Epithelial cell of proximal tubule (primary cell): ENCODE results near the gene MYO10. TPM values are rescaled to one million over a fixed set of nuclear protein-coding genes. Genes with fewer than 3 reads are reported as not detected.
"Not testable (repeated sequence)": the region's sequence is repeated elsewhere in the genome, so short reads cannot be mapped to it uniquely, and the experiment has no call there.

Source experiments
- DNase-seq: peaks from one replicate; pipeline ENCODE4 v3.0.0-alpha.2; 2011; ENCODE audit warnings: low read depth
- H3K4me3 ChIP-seq: 2 replicates; pipeline ENCODE4 v1.5.1; 2011; ENCODE audit warnings: low read depth, mild to moderate bottlenecking, low read length
- total RNA-seq: library from RNA; depleted of rRNA; stranded (reverse); fragments of >200 nt; gene quantifications from 2 replicates; pipeline ENCODE4 v1.2.3, GENCODE V29; 2015
- TF ChIP-seq, protein P1 (sequence below): conservative IDR thresholded peaks from 2 replicates; pipeline ENCODE4 v1.5.1; 2012; ENCODE audit warnings: low read depth, mild to moderate bottlenecking, low read length

MYO10 gene
- total RNA-seq, 1 donor from 2014 or later, result 31.5 TPM

DNA sequence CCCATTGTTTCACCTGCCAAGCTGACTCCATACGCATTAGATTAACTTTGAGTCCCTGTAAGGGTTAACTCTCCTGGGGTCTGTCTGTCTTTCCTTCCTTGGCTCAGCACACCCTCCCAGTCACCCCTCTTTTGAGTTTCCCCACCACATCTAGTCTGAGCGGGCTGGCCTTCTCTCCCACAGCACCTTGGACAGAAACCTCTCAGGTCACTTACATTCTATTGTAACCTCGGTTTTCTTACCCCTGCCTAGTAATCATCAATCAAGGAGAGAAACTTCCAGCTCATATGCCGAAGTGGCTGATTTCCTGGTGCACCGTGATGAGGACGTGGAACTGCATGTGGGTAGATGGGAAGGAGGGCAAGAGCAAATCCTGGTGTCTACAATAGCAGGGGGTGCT is 102.1 kb downstream of the MYO10 start:
- no peak for DNase-seq
- TF ChIP-seq, protein P1, sequence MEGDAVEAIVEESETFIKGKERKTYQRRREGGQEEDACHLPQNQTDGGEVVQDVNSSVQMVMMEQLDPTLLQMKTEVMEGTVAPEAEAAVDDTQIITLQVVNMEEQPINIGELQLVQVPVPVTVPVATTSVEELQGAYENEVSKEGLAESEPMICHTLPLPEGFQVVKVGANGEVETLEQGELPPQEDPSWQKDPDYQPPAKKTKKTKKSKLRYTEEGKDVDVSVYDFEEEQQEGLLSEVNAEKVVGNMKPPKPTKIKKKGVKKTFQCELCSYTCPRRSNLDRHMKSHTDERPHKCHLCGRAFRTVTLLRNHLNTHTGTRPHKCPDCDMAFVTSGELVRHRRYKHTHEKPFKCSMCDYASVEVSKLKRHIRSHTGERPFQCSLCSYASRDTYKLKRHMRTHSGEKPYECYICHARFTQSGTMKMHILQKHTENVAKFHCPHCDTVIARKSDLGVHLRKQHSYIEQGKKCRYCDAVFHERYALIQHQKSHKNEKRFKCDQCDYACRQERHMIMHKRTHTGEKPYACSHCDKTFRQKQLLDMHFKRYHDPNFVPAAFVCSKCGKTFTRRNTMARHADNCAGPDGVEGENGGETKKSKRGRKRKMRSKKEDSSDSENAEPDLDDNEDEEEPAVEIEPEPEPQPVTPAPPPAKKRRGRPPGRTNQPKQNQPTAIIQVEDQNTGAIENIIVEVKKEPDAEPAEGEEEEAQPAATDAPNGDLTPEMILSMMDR, result no peak
- no peak overlapping the region for H3K4me3 ChIP-seq

DNA sequence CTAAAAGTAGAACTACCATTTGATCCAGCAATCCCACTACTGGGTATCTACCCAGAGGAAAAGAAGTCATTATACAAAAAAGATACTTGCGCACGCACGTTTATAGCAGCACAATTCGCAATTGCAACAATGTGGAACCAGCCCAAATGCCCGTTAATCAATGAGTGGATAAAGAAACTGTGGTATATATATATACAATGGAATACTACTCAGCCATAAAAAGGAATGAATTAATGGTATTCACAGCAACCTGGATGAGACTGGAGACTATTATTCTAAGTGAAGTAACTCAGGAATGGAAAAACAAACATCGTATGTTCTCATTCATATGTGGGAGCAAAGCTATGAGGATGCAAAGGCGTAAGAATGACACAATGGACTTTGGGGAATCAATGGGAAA is 104.8 kb downstream of the MYO10 start:
- H3K4me3 ChIP-seq, result not testable (repeated sequence)

DNA sequence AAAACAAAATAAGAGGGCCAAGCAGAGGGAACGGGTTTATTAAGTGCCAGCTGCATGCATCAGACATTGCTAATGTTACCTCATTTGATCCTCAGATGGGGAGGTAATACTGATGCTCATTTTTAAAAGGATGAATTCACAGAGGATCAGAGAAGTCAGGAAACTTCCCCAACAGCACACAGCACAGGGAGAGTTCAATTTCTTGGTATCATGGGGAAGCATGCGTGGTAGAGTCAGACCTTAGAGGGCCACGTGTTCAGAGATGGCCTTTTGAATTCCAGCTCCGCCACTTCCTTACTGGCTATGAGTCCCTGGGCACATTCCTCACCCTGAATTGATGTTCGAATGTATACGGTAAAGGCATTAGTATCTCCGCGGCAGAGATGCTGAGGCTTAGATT is 108.3 kb downstream of the MYO10 start:
- no peak overlapping the region for H3K4me3 ChIP-seq
- TF ChIP-seq, protein P1, result no peak
- DNase-seq, result no peak

More for the DNA sequence above, 104.8 kb downstream of the MYO10 start:
- DNase-seq, result not testable (repeated sequence)

DNA sequence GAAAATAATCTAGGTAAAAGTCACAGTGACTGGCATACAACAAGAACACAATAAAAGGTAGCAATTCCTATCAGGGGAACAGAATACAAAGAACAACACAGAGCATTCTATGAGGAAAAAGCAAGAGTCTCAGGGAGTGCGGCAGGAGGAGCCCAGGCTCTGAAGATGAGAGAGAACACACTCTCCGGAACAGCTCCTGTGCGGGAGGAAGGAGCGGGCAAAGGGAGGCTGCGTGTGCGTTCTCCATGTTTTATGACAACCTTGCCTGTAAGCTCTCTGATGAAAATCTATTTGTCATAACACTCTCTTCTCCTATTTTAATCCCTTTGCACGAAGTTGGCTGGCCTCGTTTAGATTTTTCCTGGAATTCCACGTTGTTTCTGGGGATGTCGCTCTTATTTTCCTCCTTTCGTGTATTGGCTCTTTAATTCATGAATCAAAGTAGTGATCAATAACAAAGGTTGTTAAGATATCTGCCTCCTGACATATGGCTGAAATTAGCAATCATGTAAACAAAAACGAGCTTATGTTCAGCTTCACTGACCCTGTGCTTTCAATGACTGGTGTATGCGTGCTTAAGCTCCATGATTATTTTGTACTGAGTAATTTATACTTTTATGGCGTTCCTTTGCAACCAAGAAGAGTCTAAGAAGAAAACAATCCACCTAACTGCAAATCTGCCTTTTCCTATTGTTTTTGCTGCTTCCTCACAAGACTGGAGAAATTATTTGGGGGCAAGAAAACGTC is 109.5 kb downstream of the MYO10 start:
- no peak overlapping the region for H3K4me3 ChIP-seq
- no peak for DNase-seq
- TF ChIP-seq, protein P1, result no peak

DNA sequence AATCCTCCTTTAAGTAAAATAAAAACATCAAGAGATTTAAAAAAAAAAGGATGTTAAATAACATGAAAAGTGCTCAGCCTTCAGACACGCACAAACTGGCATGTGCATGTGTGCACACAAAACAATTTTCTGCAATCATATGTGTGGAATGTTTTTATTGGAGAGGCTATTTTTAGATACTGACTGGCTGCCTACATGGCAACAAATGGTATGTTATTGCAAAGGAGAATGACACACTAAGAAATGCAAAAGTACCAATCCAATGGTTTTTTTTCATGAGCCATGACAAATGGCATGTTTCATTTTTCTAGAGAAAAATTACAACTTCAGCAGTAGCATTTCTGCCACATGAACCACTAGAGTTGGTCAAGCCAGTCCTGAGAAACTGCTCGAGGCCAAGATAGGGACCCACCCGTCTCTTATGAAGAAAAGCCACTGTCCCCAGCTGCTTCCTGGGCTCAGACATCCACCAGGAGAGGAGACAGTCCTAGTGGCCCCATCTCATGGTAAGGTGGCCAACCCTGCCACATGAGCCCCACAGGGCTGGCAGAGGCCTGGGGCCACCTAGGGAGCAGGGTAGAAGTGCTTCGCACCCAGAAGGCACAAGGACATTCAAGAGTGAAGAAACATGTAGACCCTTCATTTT is 116.4 kb downstream of the MYO10 start:
- TF ChIP-seq, protein P1, result no peak
- no peak for DNase-seq
- no peak overlapping the region for H3K4me3 ChIP-seq

DNA sequence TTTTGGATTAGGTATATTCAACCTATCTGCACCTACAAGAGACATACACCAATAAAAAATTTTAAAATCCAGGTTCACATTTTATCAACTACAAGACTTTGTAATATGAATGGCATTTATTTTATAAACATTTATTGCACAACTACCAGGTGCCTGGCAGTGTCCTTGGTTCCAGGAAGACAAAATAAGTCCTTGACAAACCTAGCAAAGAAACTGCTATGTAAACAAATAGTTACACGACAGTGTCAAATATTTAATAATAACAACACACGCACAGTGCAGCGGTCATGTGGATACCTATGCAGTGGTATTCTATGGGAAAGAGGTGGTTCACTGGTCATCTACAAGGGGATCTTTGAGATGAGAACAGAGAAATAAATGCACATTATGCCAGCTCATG is 120.7 kb downstream of the MYO10 start:
- no peak for DNase-seq

DNA sequence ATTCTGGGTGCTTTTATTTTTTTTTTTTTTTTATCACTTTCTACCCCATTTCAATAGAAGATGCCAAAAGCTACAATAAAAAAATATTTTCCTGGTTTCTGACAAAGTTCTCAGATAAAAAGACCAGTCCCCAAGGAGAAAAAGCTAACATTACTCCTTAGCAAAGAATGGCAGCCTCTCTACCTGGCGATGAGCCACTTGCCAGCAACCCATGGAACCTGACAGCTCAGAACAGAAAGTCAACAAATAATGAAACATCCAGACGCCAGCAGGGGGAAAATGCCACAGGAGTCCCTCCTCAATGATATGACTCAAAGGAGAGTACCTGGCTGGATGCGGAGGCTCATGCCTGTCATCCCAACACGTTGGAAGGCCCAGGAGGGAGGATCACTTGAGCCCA is 123.2 kb downstream of the MYO10 start:
- TF ChIP-seq, protein P1, result no peak
- DNase-seq, result no peak

More for the DNA sequence above, 120.7 kb downstream of the MYO10 start:
- TF ChIP-seq, protein P1, result no peak
- no peak overlapping the region for H3K4me3 ChIP-seq

More for the DNA sequence above, 123.2 kb downstream of the MYO10 start:
- no peak overlapping the region for H3K4me3 ChIP-seq
